Activated naive CD4-positive, alpha-beta T cell treated with anti-CD3 and anti-CD28 coated beads, Interleukin-2, amount 50 U/mL, for 72 hours (primary cell): ENCODE measurements around the gene ADGRD1. TPM values are rescaled to one million over a fixed set of nuclear protein-coding genes. Genes with fewer than 3 reads are reported as not detected.
"Not testable (repeated sequence)": the region's sequence is repeated elsewhere in the genome, so short reads cannot be mapped to it uniquely, and the experiment has no call there.

Experiments used
- ATAC-seq, 2 donors: fragments of 150-1000 bp; cut with Tn5 transposase; 2 replicates each; pipeline ENCODE4 v1.10.0; 2021; ENCODE audit warnings: mild to moderate bottlenecking in 2 of 2, moderate library complexity in 2 of 2
- DNase-seq, 2 donors: peaks; one replicate each; pipeline ENCODE4 v3.0.0; 2021 to 2022; ENCODE audit warnings: low spot score in 2 of 2
- H3K27ac Mint-ChIP-seq, 2 donors: one replicate each; pipeline ENCODE4 v1.8.0; 2022; ENCODE audit warnings: mild to moderate bottlenecking in 2 of 2, mixed read lengths in 2 of 2
- H3K36me3 Mint-ChIP-seq, 2 donors: one replicate each; pipeline ENCODE4 v1.8.0; 2022; ENCODE audit warnings: mixed read lengths in 2 of 2
- H3K9me3 Mint-ChIP-seq, 2 donors: one replicate each; pipeline ENCODE4 v1.8.0; 2022; ENCODE audit warnings: mixed read lengths in 2 of 2
- total RNA-seq, 2 donors: library from RNA; stranded (reverse); gene quantifications; one replicate each; pipeline ENCODE4 v1.2.3, GENCODE V29; 2022

Gene ADGRD1
- total RNA-seq, 2 donors from 2014 or later = 0.70 TPM; not detected in 1

- H3K27ac Mint-ChIP-seq = no peak overlapping the region
- ATAC-seq (no peak), DNase-seq (no peak)
- peaks cover 0 to 2% of the 10 kb centered on the region in 2 donors for H3K9me3 Mint-ChIP-seq
- no peaks in the 10 kb centered on the region for H3K36me3 Mint-ChIP-seq
These were observed 168.1 kb downstream of the ADGRD1 start for GRCh38 chr12:131121705-131122405.

DNA sequence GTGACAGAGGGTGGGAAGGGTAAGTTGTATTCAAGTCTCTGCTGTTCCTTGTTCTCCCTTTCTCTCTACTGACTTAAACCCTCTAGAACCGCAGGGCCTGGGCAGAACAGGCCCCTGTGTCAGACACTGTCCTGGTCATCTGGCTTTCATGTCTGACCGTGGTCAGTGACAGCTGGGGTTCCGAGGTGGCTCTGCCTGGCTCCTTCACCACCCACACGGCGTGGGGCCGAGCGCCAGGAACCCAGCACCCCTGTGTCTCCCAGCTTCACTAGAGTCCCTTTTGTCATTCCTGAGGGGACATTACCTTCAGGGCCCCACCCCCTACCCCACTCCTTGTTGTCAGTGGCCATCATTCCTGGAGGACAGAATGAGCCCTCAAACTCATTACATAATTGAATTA is 168.9 kb downstream of the ADGRD1 start:
- ATAC-seq (no peak), DNase-seq (no peak)
- Mint-ChIP-seq H3K36me3 (no peaks in the 10 kb centered on the region), H3K27ac (no peak overlapping the region), H3K9me3 (peaks cover 0 to 9% of the 10 kb centered on the region in 2 donors)

DNA sequence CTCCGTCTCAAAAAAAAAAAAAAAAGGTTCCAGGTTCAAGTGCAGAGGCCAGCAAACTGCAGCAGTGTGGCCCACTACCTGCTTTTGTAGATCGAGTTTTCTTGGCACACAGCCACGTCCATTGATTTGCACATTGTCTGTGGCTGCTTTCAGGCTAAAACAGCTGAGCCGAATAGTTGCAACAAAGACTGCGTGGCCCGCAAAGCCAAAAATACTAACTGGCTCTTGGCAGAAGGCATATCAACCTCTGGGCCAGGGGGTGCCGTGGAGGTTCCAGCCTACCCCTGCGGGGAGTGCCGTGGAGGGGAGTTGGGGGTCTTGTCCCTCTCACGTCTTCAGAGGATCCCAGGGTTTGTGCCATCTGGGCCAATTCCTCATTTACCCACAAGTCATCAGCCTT is 170.1 kb downstream of the ADGRD1 start:
- Mint-ChIP-seq H3K36me3 (no peaks in the 10 kb centered on the region), H3K9me3 (peaks cover 0 to 9% of the 10 kb centered on the region in 2 donors), H3K27ac (no peak overlapping the region)
- no peak for ATAC-seq
- no peak for DNase-seq

GRCh38 chr12:131124487-131125280 is 171.0 kb downstream of the ADGRD1 start:
- Mint-ChIP-seq H3K36me3 (no peaks in the 10 kb centered on the region), H3K27ac (no peak overlapping the region), H3K9me3 (peaks cover 0 to 9% of the 10 kb centered on the region in 2 donors)
- ATAC-seq = no peak
- no peak for DNase-seq

DNA sequence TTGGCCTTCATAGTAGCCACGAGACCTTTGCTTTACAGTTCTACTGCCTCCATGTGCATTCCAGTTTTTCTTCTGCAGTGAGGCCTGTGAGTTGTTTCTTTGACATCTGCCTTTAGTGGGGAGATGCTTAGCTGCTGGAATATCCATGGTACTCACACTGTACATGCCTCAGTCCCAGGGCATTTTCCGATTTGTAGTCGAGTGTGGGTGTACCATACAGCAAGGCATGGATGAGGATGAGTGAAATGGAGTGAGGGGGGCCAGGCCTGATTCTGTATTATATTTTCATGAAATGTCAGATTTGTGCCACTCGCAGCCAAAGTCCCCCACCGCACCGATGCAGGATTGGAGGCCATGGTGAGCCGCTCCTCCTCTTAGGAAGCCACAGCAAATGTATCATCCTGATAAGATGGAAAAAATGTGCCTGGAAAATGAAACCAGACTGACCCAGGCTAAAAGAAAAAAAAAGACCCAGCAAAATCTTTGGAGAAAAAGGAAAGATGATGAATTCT is 173.0 kb downstream of the ADGRD1 start:
- H3K9me3 Mint-ChIP-seq = peaks cover 0 to 9% of the 10 kb centered on the region in 2 donors

DNA sequence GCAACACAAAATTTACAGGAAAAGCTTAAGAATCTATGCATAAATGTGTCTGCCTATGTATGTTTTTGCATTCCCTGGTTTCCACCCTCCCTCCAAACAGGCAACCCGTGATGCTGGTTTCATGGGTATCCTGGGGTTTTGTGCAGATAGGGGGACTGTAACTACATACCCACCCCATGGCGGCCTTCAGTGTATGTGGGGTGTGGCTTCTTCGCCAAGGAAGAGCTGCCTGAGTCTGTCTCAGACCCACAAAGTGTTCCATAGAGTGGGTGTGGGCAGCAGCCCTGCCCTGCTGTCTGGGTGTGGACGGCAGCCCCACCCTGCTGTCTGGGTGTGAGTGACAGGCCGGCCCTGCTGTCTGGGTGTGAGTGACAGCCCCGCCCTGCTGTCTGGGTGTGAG is 174.8 kb downstream of the ADGRD1 start:
- DNase-seq = no peak
- no peaks in the 10 kb centered on the region for H3K36me3 Mint-ChIP-seq
- no peak overlapping the region for H3K27ac Mint-ChIP-seq
- H3K9me3 Mint-ChIP-seq = peaks cover 0 to 9% of the 10 kb centered on the region in 2 donors
- no peak for ATAC-seq

More for the DNA sequence above, 173.0 kb downstream of the ADGRD1 start:
- no peak for ATAC-seq
- no peaks in the 10 kb centered on the region for H3K36me3 Mint-ChIP-seq
- no peak overlapping the region for H3K27ac Mint-ChIP-seq
- no peak for DNase-seq

DNA sequence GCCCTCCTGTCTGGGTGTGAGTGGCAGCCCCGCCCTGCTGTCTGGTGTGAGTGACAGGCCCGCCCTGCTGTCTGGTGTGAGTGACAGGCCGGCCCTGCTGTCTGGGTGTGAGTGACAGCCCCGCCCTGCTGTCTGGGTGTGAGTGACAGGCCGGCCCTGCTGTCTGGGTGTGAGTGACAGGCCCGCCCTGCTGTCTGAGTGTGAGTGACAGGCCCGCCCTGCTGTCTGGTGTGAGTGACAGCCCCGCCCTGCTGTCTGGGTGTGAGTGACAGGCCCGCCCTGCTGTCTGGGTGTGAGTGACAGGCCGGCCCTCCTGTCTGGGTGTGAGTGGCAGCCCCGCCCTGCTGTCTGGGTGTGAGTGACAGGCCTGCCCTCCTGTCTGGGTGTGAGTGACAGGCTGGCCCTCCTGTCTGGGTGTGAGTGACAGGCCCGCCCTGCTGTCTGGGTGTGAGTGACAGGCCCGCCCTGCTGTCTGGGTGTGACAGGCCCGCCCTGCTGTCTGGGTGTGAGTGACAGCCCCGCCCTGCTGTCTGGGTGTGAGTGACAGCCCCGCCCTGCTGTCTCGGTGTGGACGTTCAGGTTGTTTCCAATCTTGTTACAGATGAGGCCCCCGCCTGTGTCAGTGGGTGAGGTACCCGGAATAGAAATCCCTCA is 175.4 kb downstream of the ADGRD1 start:
- not testable (repeated sequence) for H3K9me3 Mint-ChIP-seq, DNase-seq, H3K36me3 Mint-ChIP-seq, ATAC-seq, H3K27ac Mint-ChIP-seq

- no peak for DNase-seq
- Mint-ChIP-seq H3K27ac (peak overlapping the region in 1 of 2 donors; percentile 14), H3K36me3 (no peaks in the 10 kb centered on the region), H3K9me3 (peaks cover 0 to 9% of the 10 kb centered on the region in 2 donors)
- peak in 1 of 2 donors; percentile 39 for ATAC-seq
These were observed 176.1 kb downstream of the ADGRD1 start for GRCh38 chr12:131129839-131130238.

DNA sequence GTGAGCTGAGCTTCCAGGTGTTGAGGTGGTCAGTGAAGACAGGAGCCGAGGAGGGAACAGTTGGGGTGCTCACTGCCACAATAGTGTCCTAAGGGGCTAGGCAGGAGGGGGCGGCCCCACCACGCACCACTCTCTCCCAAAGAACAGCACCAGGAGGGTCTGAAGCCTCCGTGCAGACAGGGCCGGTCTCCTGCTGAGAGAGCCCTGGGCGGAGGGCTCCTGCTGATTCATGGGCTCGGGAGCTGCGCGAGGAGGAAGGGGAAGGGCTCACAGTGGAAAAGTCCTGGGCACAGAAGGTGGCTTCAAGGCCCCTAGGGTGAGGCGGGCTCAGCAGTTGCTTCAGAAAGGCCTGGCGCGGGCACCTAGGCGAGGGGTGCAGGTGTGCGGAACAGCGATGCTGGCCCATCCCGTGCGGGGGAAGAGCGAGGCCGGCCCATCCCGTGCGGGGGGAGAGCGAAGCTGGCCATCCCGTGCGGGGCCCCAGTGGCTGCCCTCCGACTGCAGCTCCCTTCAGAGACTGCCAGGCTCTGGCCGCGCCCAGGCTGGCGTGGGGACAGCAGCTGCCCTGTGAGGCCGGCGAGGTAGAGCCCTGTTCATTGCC is 176.7 kb downstream of the ADGRD1 start:
- DNase-seq (no peak), ATAC-seq (no peak)
- peaks cover 0 to 9% of the 10 kb centered on the region in 2 donors for H3K9me3 Mint-ChIP-seq
- H3K36me3 Mint-ChIP-seq = no peaks in the 10 kb centered on the region
- H3K27ac Mint-ChIP-seq = peak overlapping the region in 1 of 2 donors; percentile 14

GRCh38 chr12:131131077-131131807 is 177.5 kb downstream of the ADGRD1 start:
- Mint-ChIP-seq H3K27ac (no peak overlapping the region), H3K9me3 (peaks cover 0 to 9% of the 10 kb centered on the region in 2 donors)
- ATAC-seq = no peak

GRCh38 chr12:131131808-131132117 is 178.1 kb downstream of the ADGRD1 start:
- Mint-ChIP-seq H3K9me3 (peaks cover 0 to 8% of the 10 kb centered on the region in 2 donors), H3K36me3 (no peaks in the 10 kb centered on the region), H3K27ac (no peak overlapping the region)
- ATAC-seq (no peak), DNase-seq (no peak)

More at GRCh38 chr12:131131077-131131807, 177.5 kb downstream of the ADGRD1 start:
- no peak for DNase-seq
- no peaks in the 10 kb centered on the region for H3K36me3 Mint-ChIP-seq

- peaks cover 0 to 2% of the 10 kb centered on the region in 2 donors for H3K9me3 Mint-ChIP-seq
- ATAC-seq = peak; percentile 75 to 86
- DNase-seq = peak in 1 of 2 donors; percentile 87
- H3K27ac Mint-ChIP-seq = no peak overlapping the region
- no peaks in the 10 kb centered on the region for H3K36me3 Mint-ChIP-seq
These were observed 178.6 kb downstream of the ADGRD1 start for GRCh38 chr12:131132118-131132892.

GRCh38 chr12:131133015-131133905 is 179.6 kb downstream of the ADGRD1 start:
- no peak for DNase-seq
- H3K36me3 Mint-ChIP-seq = no peaks in the 10 kb centered on the region
- no peaks in the 10 kb centered on the region for H3K9me3 Mint-ChIP-seq
- no peak for ATAC-seq
- H3K27ac Mint-ChIP-seq = no peak overlapping the region

DNA sequence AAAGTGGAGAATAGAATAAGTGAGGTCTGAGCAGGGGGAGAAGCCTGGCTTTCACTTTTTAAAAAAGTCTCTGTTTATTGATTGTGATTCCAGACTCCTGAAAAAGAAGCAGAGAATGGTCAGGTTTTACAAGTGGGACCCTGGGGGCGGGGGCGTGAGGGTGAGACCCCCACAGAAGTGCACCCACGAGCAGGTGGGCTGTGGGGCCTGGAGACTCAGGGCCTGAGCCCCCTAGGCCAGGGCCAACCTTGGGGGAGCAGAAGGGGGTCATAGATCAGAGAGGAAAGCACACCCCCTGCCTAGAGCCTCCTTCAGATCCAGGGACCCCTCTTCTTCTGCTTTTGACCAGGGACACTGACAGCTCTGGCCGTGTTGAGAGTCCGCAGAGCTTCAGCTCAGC is 180.3 kb downstream of the ADGRD1 start:
- Mint-ChIP-seq H3K9me3 (no peaks in the 10 kb centered on the region), H3K27ac (no peak overlapping the region), H3K36me3 (no peaks in the 10 kb centered on the region)
- no peak for ATAC-seq
- no peak for DNase-seq
